Muscle layer of colon (tissue), 2 donors: ENCODE data around the gene SOX5.

Experiments used
- H3K27ac ChIP-seq: one replicate; pipeline ENCODE4 v1.7.0; 2013; ENCODE audit warnings: low read depth, mild to moderate bottlenecking, low read length, moderate library complexity
- H3K27me3 ChIP-seq, 2 donors: one replicate each; pipeline ENCODE4 v1.7.0; 2013; ENCODE audit warnings: low read length in 2 of 2, mild to moderate bottlenecking in 2 of 2; ENCODE audit not compliant: insufficient read depth in 2 of 2, control insufficient read depth in 1 of 2
- H3K36me3 ChIP-seq: one replicate; pipeline ENCODE4 v1.7.0; 2013; ENCODE audit warnings: mild to moderate bottlenecking, low read length; ENCODE audit not compliant: insufficient read depth
- H3K4me1 ChIP-seq: one replicate; pipeline ENCODE4 v1.7.0; 2013; ENCODE audit warnings: mild to moderate bottlenecking, low read length; ENCODE audit not compliant: insufficient read depth
- H3K4me3 ChIP-seq, 2 donors: one replicate each; pipeline ENCODE4 v1.7.0; 2013; ENCODE audit warnings: low read length in 2 of 2, low read depth in 1 of 2, mild to moderate bottlenecking in 1 of 2, moderate library complexity in 1 of 2
- H3K9ac ChIP-seq: one replicate; pipeline ENCODE4 v1.7.0; 2013; ENCODE audit warnings: low read length
- H3K9me3 ChIP-seq: one replicate; pipeline ENCODE4 v1.7.0; 2013; ENCODE audit warnings: mild to moderate bottlenecking, low read length
- donor health status: abdominal sarcoma.
- donor health status: Adenocarcinoma of cecum.

The SOX5 gene

GRCh38 chr12:23684121-23684520 lies 265.3 kb downstream of the SOX5 start:
- Histone ChIP-seq H3K9ac (no peak overlapping the region), H3K4me3 (no peak overlapping the region), H3K27me3 (no peaks in the 10 kb centered on the region), H3K27ac (no peak overlapping the region), H3K36me3 (no peaks in the 10 kb centered on the region), H3K9me3 (no peaks in the 10 kb centered on the region), H3K4me1 (no peaks in the 10 kb centered on the region)

GRCh38 chr12:23681237-23681636 lies 268.2 kb downstream of the SOX5 start:
- Histone ChIP-seq H3K9me3 (no peaks in the 10 kb centered on the region), H3K27me3 (no peaks in the 10 kb centered on the region), H3K4me1 (no peaks in the 10 kb centered on the region), H3K27ac (no peak overlapping the region), H3K9ac (no peak overlapping the region), H3K4me3 (no peak overlapping the region), H3K36me3 (no peaks in the 10 kb centered on the region)

- H3K9me3 ChIP-seq, result no peaks in the 10 kb centered on the region
- no peaks in the 10 kb centered on the region for H3K27me3 ChIP-seq
- peaks cover 9% of the 10 kb centered on the region for H3K4me1 ChIP-seq
- H3K4me3 ChIP-seq, result no peak overlapping the region
- no peak overlapping the region for H3K27ac ChIP-seq
- no peak overlapping the region for H3K9ac ChIP-seq
- H3K36me3 ChIP-seq, result no peaks in the 10 kb centered on the region
Observed at GRCh38 chr12:23674064-23674463, 275.4 kb downstream of the SOX5 start.

GRCh38 chr12:23671881-23672280 lies 277.6 kb downstream of the SOX5 start:
- Histone ChIP-seq H3K9me3 (no peaks in the 10 kb centered on the region), H3K4me1 (peaks cover 9% of the 10 kb centered on the region), H3K4me3 (no peak overlapping the region), H3K27ac (no peak overlapping the region), H3K36me3 (no peaks in the 10 kb centered on the region), H3K9ac (no peak overlapping the region), H3K27me3 (no peaks in the 10 kb centered on the region)

- H3K4me3 ChIP-seq, result no peak overlapping the region
- H3K27ac ChIP-seq, result no peak overlapping the region
- no peaks in the 10 kb centered on the region for H3K27me3 ChIP-seq
Observed at GRCh38 chr12:23670684-23671083, 278.8 kb downstream of the SOX5 start.

GRCh38 chr12:23669691-23670090 lies 279.8 kb downstream of the SOX5 start:
- H3K36me3 ChIP-seq, result no peaks in the 10 kb centered on the region
- H3K4me1 ChIP-seq, result peaks cover 9% of the 10 kb centered on the region
- no peaks in the 10 kb centered on the region for H3K27me3 ChIP-seq
- H3K4me3 ChIP-seq, result no peak overlapping the region
- no peak overlapping the region for H3K27ac ChIP-seq
- no peak overlapping the region for H3K9ac ChIP-seq
- H3K9me3 ChIP-seq, result no peaks in the 10 kb centered on the region

More at GRCh38 chr12:23670684-23671083, 278.8 kb downstream of the SOX5 start:
- Histone ChIP-seq H3K36me3 (no peaks in the 10 kb centered on the region), H3K4me1 (peaks cover 9% of the 10 kb centered on the region), H3K9me3 (no peaks in the 10 kb centered on the region), H3K9ac (no peak overlapping the region)

- H3K36me3 ChIP-seq, result no peaks in the 10 kb centered on the region
- H3K4me3 ChIP-seq, result no peak overlapping the region
- H3K27me3 ChIP-seq, result no peaks in the 10 kb centered on the region
- no peaks in the 10 kb centered on the region for H3K9me3 ChIP-seq
- H3K27ac ChIP-seq, result no peak overlapping the region
- peaks cover 2% of the 10 kb centered on the region for H3K4me1 ChIP-seq
- H3K9ac ChIP-seq, result no peak overlapping the region
Observed at GRCh38 chr12:23666866-23667265, 282.6 kb downstream of the SOX5 start.

GRCh38 chr12:23662966-23663365 lies 286.5 kb downstream of the SOX5 start:
- Histone ChIP-seq H3K36me3 (no peaks in the 10 kb centered on the region), H3K27ac (no peak overlapping the region), H3K9me3 (no peaks in the 10 kb centered on the region), H3K4me3 (no peak overlapping the region), H3K27me3 (no peaks in the 10 kb centered on the region), H3K4me1 (no peaks in the 10 kb centered on the region), H3K9ac (no peak overlapping the region)

- Histone ChIP-seq H3K36me3 (no peaks in the 10 kb centered on the region), H3K27ac (no peak overlapping the region), H3K27me3 (no peaks in the 10 kb centered on the region), H3K4me1 (no peaks in the 10 kb centered on the region), H3K9me3 (no peaks in the 10 kb centered on the region), H3K4me3 (no peak overlapping the region), H3K9ac (no peak overlapping the region)
Observed at GRCh38 chr12:23659131-23659530, 290.3 kb downstream of the SOX5 start.

- Histone ChIP-seq H3K27me3 (no peaks in the 10 kb centered on the region), H3K9ac (no peak overlapping the region), H3K36me3 (no peaks in the 10 kb centered on the region), H3K27ac (no peak overlapping the region), H3K4me1 (no peaks in the 10 kb centered on the region), H3K9me3 (no peaks in the 10 kb centered on the region), H3K4me3 (no peak overlapping the region)
Observed at GRCh38 chr12:23657598-23657997, 291.9 kb downstream of the SOX5 start.

- Histone ChIP-seq H3K9me3 (no peaks in the 10 kb centered on the region), H3K9ac (no peak overlapping the region), H3K36me3 (no peaks in the 10 kb centered on the region), H3K27me3 (no peaks in the 10 kb centered on the region), H3K27ac (no peak overlapping the region), H3K4me1 (no peaks in the 10 kb centered on the region), H3K4me3 (no peak overlapping the region)
Observed at GRCh38 chr12:23655884-23656283, 293.6 kb downstream of the SOX5 start.

GRCh38 chr12:23655112-23655511 lies 294.4 kb downstream of the SOX5 start:
- Histone ChIP-seq H3K27me3 (no peaks in the 10 kb centered on the region), H3K9ac (no peak overlapping the region), H3K27ac (no peak overlapping the region), H3K36me3 (no peaks in the 10 kb centered on the region), H3K9me3 (no peaks in the 10 kb centered on the region), H3K4me1 (no peaks in the 10 kb centered on the region), H3K4me3 (no peak overlapping the region)
